K562 (cell line): ENCODE data around the gene C2CD2L. TPM values are rescaled to one million over a fixed set of nuclear protein-coding genes. Genes with fewer than 3 reads are reported as not detected.

ENCODE experiments used
- ARID4B ChIP-seq: sonication (generic); formaldehyde crosslinking; IDR thresholded peaks from 2 replicates; pipeline ENCODE4 v1.8.0; 2022; ENCODE audit warnings: mild to moderate bottlenecking, missing genetic modification reagents
- GTF2F1 ChIP-seq: IDR thresholded peaks from 2 replicates; pipeline ENCODE4 v1.6.1; 2011; ENCODE audit warnings: low read depth, low read length, improper control_type of control experiment
- KLF16 ChIP-seq: IDR thresholded peaks from 2 replicates; pipeline ENCODE4 v1.6.1; 2016; ENCODE audit warnings: antibody characterized with exemption
- ZNF318 ChIP-seq, 2 experiments: fragments of 450-650 bp; IDR thresholded peaks; 2 replicates each; pipeline ENCODE4 v1.6.1; 2016; ENCODE audit warnings: mild to moderate bottlenecking in 2 of 2, borderline replicate concordance in 1 of 2, low read depth in 1 of 2, moderate library complexity in 1 of 2
- ZNF407 ChIP-seq: fragments of 450-650 bp; IDR thresholded peaks from 2 replicates; pipeline ENCODE4 v1.6.1; 2016; ENCODE audit warnings: low read depth
- polyA plus RNA-seq, 8 experiments: library from polyadenylated mRNA; depleted of rRNA in 4 of 8; stranded (reverse) in 5 of 8; unstranded in 3 of 8; fragments of >200 nt; fragmentation: Nextera tagmentation in 2 of 8; fragmentation: Illumina TruSeq in 1 of 8; extraction: Ambion mirVana in 2 of 8; extraction: Trizol in 1 of 8; gene quantifications; 2 replicates each; pipeline versions ENCODE4 v1.2.1 to v1.2.3, GENCODE V29; 2011 to 2014; ENCODE audit warnings: inconsistent platforms in 1 of 8, missing spikeins in 1 of 8
- total RNA-seq, 7 experiments: library from RNA; depleted of rRNA in 6 of 7; stranded (reverse); fragments of >200 nt in 6 of 7; fragmentation: Illumina TruSeq in 2 of 7; extraction: Trizol in 2 of 7; gene quantifications; 2 replicates each; pipeline versions ENCODE4 v1.2.1 to v1.2.3, GENCODE V29; 2011 to 2021; ENCODE audit warnings: low replicate concordance in 1 of 7

The C2CD2L gene
- total and polyA plus RNA-seq, 9 of the 15 experiments (the other 6 are each of a cell fraction or from before 2014, with no cell fraction given), result 0.66 to 41.2 (median 14.8) TPM

DNA sequence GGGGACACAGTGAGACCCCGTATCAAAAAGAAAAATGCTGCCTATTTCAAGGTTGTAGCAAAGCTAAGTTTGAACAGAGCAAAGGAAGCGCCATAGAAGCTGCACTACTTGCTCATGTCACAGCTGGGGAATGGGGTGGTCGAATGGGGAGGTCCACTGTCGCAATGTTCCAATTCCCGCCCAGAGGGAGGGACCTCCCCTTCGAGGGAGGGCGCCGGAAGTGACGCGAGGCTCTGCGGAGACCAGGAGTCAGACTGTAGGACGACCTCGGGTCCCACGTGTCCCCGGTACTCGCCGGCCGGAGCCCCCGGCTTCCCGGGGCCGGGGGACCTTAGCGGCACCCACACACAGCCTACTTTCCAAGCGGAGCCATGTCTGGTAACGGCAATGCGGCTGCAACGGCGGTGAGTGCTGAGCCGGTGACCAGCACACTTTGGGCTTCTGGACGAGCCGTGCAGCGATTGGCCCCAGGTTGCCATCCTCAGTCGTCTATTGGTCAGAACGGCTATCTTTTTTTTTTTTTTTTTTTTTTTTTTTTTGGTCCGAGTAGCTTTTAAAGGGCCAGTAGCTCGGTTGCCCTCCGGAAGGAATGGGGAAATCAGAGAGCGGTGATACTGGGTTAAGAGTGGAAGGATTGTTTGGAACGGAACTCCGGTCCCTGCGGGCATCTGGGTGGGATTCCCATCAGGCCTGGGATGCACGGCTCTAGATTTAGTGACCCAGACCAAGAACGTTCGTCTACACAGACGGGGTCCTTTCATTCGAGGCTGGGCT, 22.3 kb upstream of the C2CD2L start, which contains the start of gene HMBS (continued):
- no peak for TF ChIP-seq GTF2F1
- TF ChIP-seq KLF16, result no peak
- no peak for TF ChIP-seq ZNF407
- TF ChIP-seq ZNF318 (IDR thresholded peaks at IDR 0.05; ENCODE audit: borderline replicate concordance in 1 of 2, low read depth in 1 of 2), result no peak
- TF ChIP-seq ARID4B (CRISPR knock-in tag), result no peak
